NCI-H146 treated with DMSO at 0.1 percent for 48 hours (cell line): Measurements from ENCODE around the gene RASGRP2.

Experiments used
- DNase-seq: peaks from one replicate; lab custom pipeline; 2025; ENCODE audit not compliant: unreplicated experiment; lab: John Stamatoyannopoulos, UW

RASGRP2 gene

DNA sequence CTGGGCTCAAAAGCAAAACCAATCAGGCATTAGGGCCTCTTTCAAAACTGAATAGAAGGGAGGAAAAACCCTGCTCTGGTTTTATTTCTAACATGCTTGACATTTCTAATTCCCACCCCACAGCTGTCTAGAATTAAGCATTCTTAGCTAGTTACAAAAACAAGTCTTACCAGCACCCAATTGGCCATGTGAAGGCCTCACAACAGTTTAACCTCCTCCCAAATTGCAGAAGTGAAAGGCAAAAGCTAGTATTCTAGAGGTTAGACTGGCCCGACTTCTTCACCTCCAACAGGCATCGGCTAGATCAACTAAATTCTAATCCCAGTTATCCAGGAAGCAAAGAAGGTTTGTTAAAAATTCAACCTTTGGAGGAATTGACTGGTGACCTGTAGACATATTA lies 27.9 kb upstream of the RASGRP2 start:
- no peak for DNase-seq

DNA sequence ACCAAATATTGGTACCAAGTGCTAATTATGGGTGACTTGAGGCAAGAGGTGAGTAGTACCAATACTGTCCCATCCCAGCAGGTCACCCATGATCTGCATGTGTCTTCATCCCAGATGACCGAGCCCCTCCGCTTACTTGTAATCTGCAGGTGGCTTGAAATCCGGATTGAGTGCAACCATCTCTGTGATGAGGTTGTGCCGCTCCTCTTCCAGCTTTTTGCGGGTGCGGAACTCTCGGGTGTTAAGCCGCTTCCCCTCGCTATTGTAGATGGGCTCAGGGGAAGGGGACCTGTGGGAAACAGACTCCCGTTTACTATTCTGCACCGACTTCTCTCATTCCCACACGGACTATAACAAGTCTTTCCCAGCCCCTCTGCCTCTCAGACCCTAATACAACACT lies 26.2 kb upstream of the RASGRP2 start:
- DNase-seq: no peak

DNA sequence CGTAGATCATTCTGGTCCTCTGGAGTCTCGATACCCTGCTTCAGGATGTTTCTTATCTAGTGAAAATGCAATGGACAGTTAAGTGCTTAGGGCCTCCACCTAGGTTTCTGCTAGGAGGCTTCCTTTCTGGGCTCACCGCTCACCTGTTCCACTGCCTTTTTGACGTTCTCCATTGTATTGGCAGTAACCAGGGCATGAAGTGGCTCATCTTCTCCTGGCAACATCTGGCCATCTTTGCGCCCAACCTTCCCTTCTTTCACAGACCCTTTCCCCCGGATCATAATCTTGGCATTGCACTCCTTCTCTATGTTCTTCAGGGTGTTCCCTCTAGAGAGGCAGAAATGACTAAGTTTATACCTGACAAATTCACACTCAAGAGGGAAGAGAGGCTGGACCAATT lies 25.3 kb upstream of the RASGRP2 start:
- no peak for DNase-seq

DNA sequence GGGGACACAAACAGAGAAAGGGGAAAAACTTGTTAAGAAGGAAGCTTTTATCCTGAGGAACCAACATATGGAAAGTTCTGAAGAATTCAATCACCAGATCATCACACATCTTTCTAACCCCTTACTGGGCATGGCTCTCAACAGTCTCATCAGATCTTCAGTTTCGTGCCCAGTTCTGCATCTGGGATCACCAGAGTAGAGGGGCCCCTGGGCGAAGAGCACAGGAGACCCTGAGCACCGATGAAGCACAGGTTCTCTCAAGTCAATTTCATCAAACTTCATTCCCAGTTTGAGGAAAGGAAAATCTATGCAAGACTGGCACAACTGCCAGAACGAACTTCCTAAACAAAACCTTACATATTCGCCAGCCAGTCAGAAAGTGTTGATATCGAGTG lies 24.4 kb upstream of the RASGRP2 start:
- no peak for DNase-seq

DNA sequence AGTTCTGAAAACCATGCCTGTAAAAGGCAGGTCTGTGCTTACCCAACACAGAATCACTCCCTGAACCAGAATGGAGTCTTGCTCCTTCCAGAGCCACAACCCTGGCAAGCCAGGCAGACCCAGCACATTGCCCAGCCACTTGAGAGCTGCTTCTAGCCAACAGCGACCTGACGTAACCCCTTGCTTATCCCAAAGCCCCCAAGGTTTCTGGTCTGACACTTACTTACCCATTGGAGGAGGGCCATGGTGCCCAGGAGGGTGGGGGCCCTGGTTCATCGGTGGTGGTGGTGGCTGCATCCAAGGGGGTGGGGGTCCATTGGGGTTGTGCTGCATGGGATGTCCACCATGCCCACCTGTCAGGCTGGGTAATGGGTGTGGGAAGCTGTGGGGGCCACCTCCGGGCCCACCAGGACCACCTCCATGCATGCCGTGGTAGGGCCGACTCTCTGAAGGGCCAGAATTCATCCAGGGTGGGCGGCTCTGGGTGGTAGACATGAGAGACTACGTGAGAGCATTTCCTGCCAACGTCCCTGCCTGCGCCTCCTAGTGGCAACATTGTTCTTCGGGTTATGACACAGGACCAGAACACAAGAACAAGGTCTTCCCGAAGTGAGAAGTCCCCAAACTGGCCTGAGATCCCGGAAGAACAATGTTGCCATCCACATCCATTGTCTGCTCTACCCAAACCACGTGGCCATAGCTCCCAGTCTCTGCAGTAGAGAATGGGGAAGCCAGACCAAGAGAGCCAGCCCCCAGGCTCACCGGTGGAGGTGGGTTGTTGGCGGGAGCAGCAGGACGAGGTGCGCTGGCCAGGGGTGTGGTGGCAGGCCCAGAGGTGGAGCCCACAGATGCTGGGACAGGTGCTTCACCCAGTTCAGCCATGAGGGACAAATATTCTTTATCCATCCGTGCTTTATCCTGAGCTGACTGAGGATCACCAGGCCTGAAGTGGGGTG lies 23.7 kb upstream of the RASGRP2 start:
- no peak for DNase-seq

DNA sequence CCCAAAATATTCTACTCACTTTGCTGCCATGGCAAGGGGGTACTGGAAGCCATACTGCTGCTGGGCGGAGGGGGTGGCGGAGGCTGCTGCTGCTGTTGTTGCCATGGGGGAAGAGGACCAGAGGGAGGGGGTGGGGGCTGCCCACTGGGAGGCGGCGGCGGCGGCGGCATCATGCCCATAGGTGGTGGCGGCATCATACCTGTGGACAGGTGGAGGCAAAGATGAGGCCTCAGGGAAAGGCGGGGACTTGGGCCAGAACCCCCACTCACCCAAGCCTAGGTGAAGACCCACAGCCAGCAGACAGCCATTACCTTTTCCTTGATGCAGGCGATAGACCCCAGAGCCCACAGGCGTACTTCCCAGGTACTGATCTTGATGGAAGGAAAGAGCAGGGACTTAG lies 22.9 kb upstream of the RASGRP2 start:
- DNase-seq: no peak

DNA sequence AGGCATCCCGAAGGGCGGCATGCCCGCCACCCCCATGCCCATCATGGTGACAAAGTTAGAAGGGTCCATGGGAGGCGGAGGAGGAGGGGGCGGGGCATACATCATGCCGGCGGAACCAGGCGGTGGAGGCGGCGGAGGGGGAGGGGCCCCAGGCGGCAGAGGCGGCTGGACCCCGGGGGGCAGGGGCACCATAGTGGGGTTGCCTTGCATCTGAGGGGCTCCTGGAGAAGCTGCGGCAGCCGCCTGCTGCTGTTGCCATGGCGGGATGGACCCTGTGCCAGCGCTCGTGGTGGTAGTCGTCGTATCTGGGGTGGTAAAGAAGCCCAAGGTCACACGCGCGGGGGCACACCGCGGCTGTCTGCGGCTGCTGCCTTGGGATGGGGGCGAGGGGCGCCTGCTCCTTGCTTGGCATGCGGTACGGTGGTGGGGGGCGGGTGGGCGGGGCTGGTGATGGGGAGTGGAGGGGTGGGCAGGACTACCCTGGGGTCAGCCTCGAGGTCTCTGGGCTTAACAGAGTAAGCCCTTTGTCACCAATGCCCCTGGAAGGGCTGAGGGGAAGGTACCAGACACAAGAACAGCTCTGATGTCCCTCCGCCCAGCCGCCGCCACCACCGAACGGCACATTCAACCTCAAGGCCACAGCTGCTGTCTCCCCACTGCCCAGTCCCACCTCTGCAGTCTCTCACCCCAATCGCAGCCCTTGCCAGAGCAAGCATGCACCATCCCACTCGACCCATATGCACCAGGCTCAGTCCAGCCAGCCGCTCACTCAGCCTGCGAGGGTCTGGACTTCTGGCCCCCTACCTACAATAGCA lies 22.1 kb upstream of the RASGRP2 start:
- DNase-seq: no peak

DNA sequence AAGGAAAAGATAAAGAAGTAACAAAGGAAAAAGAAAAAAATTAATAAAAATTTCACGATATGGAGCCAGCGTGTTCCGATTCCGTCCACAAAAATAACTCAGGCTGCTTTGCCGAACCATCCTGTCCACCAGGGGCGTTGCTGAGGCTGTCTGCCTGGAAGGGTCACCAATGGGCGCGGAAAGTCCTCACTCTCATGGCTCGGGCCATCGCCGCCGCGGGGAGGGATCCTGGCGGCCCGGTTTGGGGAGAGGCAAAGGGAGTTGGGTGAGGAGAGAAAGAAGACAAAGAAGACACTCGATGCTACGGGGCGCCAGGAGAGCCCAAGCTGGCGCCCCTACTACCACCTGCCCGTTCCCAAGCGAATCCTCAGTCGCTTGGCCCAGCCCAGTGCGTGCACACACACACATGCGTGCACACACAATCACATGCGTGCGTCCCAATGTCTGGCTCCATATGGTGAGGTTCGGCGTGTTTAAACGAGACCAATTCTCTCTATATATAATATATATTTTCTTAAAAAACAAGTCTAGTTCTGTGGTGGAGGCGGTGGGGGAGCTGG lies 21.4 kb upstream of the RASGRP2 start:
- DNase-seq: no peak

DNA sequence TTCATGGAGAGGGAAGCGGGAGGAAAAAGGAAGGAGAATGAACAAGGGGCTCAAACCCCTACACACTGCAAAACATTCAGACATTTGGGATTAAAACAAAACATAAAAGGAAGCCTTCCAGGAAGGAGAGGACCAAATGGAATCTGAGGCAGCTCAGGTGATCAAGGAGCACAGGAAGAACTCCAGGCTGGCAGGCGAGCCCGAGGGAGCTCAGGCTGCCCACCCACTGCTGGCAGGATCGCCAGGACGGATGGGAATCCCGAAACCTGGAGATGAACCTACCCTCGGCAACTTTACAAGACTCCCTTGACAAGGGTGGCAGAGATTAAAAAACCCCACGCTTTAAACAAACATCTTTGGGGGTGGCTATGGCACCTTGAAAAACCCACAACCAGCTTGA lies 20.8 kb upstream of the RASGRP2 start:
- DNase-seq: no peak

DNA sequence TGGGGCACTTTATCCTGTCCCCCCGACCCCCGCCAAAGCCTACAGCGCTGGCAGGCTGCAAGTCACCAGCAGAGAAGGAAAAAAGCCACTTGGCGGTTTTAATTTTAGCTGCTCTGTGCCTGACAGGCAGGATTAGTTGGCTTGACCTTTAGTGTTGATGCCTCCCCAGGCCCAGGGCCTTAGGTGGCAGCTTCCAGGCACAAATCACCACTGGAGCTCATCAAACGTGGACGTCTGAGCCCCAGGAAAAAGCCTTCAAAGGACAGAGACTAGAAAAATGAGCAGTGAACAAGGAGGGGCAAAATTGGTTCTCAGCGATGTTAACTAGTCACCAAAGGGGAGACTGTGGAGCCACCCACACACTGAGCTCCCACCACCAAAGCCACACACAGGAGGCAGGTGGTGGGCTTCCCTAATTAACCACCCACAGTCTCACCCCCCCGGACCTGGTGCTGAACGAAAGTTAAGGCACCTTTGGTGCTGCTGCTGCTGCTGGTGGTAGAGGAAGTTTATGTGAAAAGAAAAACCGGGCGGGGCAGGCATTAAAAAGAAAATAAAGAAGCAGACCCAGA lies 20.2 kb upstream of the RASGRP2 start:
- DNase-seq: no peak

DNA sequence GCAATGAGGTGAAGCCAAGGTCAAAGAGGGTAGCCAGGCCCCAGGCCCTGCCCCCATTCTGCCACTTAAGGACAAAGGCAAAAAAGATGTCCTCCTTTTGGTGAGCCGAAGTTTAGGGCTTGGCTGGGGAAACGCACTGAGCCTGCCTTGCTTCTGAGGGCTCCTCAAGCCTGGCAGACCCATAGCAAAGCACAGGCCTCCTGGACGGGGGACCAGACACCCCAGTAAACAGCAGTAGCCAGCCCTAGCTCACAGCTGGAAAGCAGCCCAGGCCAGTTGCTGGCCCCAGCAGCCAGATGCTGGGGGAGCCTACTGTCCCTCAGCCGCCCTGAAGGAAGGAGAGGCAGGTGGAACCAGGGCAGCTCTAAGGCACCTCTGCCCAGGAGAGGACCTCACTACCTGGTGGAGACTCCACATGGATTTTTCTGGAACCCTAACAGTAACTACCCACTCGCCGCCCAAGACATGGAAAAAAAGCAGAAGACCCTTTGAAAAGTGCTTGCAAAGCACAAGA lies 19.6 kb upstream of the RASGRP2 start:
- DNase-seq: no peak

DNA sequence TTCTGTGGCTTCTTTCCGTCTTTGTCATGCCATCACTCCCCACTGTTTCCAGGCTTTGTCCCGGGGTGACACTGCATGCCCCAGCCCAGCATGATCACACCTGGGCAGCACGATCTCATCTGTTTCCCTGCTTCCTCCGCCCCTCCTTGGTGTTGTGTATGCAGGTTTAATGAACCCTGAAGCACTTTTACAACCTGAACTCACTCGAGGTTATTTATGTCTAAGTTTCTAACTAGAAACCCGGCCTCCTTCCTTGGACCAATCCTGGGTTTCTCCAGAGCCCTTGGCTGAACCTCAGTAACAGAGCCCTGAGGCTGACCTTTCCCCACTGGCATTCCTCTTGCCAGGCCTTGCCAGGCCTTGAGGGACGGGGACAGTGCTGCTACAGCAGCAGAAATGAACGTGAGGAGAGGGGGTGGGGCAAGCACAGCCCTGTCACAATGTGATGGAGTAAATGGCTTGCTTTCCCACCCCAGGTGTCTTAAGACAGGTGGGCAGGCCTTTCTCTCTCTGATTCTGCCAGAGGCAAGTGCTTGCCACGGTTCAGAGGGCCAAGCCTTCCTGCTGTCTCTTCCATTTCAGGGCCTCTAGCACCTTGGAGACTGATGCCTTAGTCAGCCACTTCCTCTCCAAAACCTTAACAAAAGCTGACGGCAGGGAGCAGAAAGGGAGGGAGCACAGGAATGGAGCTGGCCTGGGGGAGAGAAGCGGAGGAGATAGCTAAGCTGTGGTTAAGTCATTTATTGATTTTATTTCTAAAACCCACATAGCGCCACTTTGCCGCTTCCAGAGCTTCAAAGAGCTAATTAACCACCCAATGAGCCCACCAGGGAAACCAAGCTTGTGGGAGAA lies 19.0 kb upstream of the RASGRP2 start:
- peak; percentile 41 for DNase-seq

DNA sequence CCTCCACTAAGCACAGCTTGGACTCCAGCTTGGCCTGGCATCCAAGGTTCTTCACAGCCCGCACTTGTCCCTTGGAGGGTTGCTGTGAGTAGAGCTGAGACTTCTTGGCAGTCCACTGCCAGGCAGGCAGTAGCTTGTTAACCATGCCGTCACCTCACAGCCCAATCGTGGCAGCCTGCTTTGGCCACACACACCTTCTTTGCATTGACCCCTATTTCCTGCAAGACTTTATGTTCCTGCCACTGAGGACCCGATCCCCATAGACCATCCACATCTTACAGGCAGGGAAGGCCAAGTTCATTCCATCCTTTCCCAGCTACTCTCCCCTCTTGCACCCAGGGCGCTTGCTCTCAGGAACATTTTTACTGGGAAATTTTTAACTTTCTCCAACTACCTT lies 18.3 kb upstream of the RASGRP2 start:
- DNase-seq: no peak

DNA sequence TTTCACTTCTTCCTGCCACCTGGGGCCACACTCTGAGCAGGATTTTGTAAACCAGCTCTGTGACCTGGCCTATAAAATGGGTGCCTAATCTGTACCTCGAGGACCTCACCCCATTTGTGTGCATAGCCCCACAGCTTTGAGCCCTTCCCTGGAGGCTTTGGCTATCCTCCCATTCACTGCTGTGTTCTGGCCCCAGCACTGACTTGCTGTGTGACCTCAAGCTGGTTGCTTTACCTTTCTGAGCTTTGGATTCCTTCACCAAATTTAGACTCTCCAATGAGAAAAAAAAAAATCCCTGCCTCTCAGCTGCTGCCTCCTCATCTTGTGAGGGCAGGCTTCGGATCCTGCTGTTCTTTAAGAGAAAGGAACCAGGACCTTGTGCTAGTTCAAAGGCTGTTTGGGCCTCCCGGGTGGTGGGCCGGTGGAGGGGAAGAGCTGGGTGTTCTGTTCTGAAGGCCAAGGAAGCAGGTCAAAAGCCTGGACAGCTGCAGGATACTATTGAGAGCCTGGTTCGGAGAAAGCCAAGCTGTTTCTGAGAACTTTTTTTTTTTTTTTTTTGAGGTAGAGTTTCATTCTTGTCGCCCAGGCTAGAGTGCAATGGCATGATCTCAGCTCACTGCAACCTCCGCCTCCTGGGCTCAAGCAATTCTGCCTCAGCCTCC lies 16.9 kb upstream of the RASGRP2 start:
- no peak for DNase-seq

DNA sequence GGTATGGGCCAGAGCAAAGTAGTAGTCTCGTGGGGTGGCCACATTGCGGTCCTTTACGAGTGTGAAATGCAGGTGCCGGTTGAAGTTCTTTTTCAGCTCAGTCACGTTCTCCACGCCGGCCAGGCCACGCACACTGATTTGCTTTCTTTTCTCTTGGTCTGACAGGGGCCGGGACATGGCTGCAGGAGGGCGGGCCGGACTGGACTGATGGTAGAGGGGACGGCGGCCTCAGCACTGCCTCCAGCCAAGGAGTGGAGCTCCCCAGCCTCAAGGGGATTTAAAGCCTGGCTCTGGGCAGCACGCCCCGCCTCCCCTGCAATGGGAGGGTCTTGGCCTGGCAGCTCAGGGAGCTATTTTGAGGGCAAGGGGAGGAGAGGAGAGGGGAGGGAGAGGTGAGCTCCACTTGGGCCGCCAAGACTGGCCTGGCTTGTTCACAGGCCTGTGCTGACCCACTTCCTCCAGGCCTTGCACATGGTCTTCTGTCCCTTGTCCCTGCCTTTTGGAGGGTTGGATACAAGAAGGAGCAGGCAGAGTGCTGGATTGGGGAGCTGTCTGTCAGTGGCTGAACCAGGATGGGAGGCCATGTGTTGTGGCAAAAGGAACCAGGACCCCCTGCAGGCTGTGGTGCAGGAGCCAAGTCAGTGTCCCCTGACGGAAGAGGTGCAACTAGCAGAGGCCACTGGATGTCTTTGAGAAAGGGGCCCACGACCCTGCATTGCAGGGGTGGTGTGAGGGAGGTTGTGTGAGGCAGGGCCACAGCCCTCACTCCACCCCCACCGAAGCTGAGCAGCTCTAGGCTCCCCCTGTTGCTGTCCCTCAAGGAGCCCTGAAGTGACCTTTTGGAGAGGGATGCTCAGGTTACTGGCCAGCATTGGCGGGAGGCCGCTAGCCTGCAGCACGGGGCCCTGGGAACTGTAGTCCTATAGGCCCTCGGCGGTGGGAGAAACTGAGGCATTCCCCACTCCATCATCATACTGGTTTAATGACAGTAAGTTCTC lies 16.1 kb upstream of the RASGRP2 start, which contains the start of gene PYGM:
Gene PYGM, minus strand, starts transcription at position 253 of the 998 bp plus-strand sequence. Its CDS starts 76 bp downstream, at position 177.
- no peak for DNase-seq

DNA sequence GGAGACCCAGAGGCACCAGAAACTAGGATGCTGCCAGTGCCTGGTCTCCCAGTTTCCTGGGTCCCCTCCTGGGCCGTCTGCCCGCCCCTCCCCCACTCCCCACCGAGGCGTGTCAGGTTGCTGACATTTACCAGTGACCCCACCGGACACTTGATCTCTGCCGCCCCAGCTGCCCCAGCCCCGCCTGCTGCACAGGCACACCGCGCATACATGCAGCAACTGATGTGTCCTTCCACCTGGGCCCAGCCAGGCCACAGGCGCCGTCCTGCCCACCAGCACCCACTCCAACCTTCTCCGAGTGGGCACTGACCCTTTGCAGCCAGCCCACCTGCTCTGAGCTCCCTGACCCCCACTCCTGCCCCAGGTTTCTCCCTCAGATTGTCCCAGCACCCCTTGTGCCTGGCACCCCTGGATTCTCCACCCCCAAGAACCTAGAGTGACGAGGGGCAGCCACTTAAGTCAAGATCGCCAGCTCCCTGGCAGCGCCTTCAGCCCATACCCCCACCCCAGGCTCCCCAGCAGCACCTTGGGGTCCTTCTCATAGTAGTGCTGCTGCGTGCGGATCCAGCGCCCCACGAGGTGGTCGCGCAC lies 15.3 kb upstream of the RASGRP2 start:
- DNase-seq: no peak

DNA sequence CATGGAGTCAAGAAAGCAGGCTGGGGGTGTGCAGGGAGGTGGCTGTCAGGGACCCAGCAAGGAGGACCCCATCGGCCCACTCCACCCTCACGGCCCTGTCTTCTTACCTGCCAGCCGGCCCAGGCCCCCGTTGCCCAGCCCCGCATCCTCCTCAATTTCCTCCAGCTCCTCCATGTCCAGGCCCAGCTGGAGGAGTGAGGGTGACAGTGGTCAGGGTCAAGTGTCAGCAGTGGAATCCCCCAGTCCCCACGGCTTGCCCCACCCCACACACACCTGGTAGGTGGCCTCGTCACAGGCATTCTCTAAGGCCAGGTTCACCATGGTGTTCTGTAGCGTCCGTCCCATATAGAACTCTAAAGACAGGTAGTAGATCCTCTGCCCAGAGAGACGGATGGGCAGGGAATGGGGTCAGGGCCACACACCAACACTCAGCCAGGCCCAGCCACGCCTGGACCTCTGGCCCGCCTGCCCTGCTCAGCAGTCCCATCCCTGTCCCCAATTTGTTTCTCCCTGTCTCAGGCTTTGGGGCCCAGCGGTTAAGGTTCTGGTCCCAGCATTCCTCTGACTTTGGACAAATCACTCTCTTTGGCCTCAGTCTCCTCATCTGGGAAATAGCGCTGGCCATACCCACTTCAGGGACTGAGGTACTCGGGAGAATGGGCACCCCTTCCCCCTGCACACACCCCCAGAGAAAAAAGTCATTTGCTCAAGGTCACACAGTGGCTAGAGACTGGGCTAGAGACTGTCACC lies 14.6 kb upstream of the RASGRP2 start:
- DNase-seq: no peak
